GM19468 (cell line): ENCODE results near the gene EFNB3.

Experiments used
- ATAC-seq: cut with Tn5 transposase; IDR thresholded peaks from one replicate; pipeline ENCODE4 v1.9.1; 2021; ENCODE audit warnings: mild to moderate bottlenecking, moderate library complexity, moderate number of reproducible peaks; ENCODE audit not compliant: unreplicated experiment; ENCODE audit errors: extremely low read depth

The EFNB3 gene

GRCh38 chr17:7754656-7755055 lies 49.7 kb downstream of the EFNB3 start:
- ATAC-seq: no peak

GRCh38 chr17:7755095-7755890 lies 50.3 kb downstream of the EFNB3 start:
- ATAC-seq: no peak

- ATAC-seq: no peak
These were observed 52.0 kb downstream of the EFNB3 start for GRCh38 chr17:7756968-7757367.
